GM23248 (cell line): ENCODE results near the gene ZNF862.

ENCODE experiments used
- EZH2 ChIP-seq: fragments of 200-600 bp; sonication (generic); IDR thresholded peaks from 2 replicates; pipeline ENCODE4 v1.6.1; 2018; ENCODE audit warnings: antibody characterized with exemption, mild to moderate bottlenecking; ENCODE audit not compliant: insufficient read depth, poor library complexity, severe bottlenecking
- EZH2phosphoT487 ChIP-seq: fragments of 200-600 bp; sonication (generic); IDR thresholded peaks from 2 replicates; pipeline ENCODE4 v1.6.1; 2018; ENCODE audit warnings: antibody characterized with exemption, moderate library complexity, mild to moderate bottlenecking, low read depth; ENCODE audit not compliant: insufficient read depth

DNA sequence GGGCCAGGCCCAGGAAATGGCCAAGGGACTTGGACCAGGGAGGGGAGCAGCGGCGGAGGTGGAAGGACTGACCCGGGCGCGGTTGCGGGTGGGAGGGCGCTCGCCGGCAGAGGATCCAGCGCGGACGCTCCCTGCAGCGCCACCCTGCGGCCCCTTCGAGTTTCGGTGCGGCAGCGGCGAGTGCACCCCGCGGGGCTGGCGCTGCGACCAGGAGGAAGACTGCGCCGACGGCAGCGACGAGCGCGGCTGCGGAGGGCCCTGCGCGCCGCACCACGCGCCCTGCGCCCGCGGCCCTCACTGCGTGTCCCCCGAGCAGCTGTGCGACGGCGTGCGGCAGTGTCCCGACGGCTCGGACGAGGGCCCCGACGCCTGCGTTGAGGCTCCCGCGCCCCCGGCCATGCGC lies 48.0 kb upstream of the ZNF862 start:
- TF ChIP-seq EZH2 (no peak), EZH2phosphoT487 (no peak)
